Measurements from ENCODE around the gene ENPP3. TPM values are rescaled to one million over a fixed set of nuclear protein-coding genes. Genes with fewer than 3 reads are reported as not detected.

ENPP3 gene
- total and polyA plus RNA-seq, 2 experiments from 2014 or later, result 0.98 to 2.7 TPM

GRCh38 chr6:131787766-131788712, 150.9 kb downstream of the ENPP3 start:
- H3K4me2 ChIP-seq, result no peak overlapping the region
- no peak overlapping the region for H3K27ac ChIP-seq
- H3K4me1 ChIP-seq (ENCODE audit: insufficient read depth), result peaks cover 3% of the 10 kb centered on the region

DNA sequence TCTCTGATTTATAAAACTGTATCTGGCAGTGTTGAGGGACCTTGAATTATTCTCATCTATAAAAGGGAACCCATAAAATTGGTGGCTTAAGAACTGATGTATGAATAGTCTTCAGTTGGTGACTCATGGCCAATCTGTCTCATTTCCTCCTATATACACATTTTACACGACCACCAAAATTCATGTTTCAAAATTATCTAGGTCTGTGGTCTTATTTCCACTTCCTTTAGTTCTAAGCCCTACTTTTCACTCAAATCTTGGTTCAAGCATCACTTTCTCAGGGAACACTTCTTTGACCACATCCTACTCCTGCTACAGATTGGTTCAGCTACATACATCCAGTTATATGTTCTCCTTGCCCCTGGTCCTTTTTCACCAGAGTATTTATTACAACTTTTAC, 152.1 kb downstream of the ENPP3 start:
- Histone ChIP-seq H3K9me2 (replicated peaks; ENCODE audit: insufficient read depth) (no peaks in the 10 kb centered on the region), H3K27me3 (no peaks in the 10 kb centered on the region), H3K4me1 (ENCODE audit: insufficient read depth) (peaks cover 3% of the 10 kb centered on the region), H3K27ac (no peak overlapping the region), H3K79me2 (no peaks in the 10 kb centered on the region), H2AFZ (no peak overlapping the region), H4K20me1 (ENCODE audit: insufficient read depth, poor library complexity, severe bottlenecking) (no peaks in the 10 kb centered on the region), H3K4me2 (no peak overlapping the region), H3K4me3 (no peak overlapping the region), H3K36me3 (replicated peaks; ENCODE audit: insufficient read depth, low read depth) (no peaks in the 10 kb centered on the region), H3K9me3 (ENCODE audit: low read depth) (no peaks in the 10 kb centered on the region)
- DNase-seq (ENCODE audit: low spot score), result no peak
- WGBS (ENCODE audit: low lambda C conversion rate, missing lambda C conversion rate), result 56% methylated on average over 1 of the region's 1 CpG
- TF ChIP-seq EZH2 (IDR thresholded peaks at IDR 0.05; ENCODE audit: borderline replicate concordance) (no peak), EZH2phosphoT487 (IDR thresholded peaks at IDR 0.05; ENCODE audit: low read depth, severe bottlenecking, unreplicated experiment) (no peak), CTCF (IDR thresholded peaks at IDR 0.05; ENCODE audit: poor library complexity) (no peak)

More at GRCh38 chr6:131787766-131788712, 150.9 kb downstream of the ENPP3 start:
- no peaks in the 10 kb centered on the region for H3K36me3 ChIP-seq (replicated peaks; ENCODE audit: insufficient read depth, low read depth)
- no peaks in the 10 kb centered on the region for H3K9me2 ChIP-seq (replicated peaks; ENCODE audit: insufficient read depth)
- 71% methylated on average over 8 of the region's 8 CpGs for WGBS (ENCODE audit: low lambda C conversion rate, missing lambda C conversion rate)
- H3K27me3 ChIP-seq, result no peaks in the 10 kb centered on the region
- peak; percentile 39 for TF ChIP-seq CTCF (IDR thresholded peaks at IDR 0.05; ENCODE audit: poor library complexity)
- no peak for TF ChIP-seq EZH2 (IDR thresholded peaks at IDR 0.05; ENCODE audit: borderline replicate concordance)
- no peak overlapping the region for H3K4me3 ChIP-seq
- no peaks in the 10 kb centered on the region for H3K79me2 ChIP-seq
- DNase-seq (ENCODE audit: low spot score), result peak; percentile 37
- no peak overlapping the region for H2AFZ ChIP-seq
- H4K20me1 ChIP-seq (ENCODE audit: insufficient read depth, poor library complexity, severe bottlenecking), result no peaks in the 10 kb centered on the region
- H3K9me3 ChIP-seq (ENCODE audit: low read depth), result no peaks in the 10 kb centered on the region

DNA sequence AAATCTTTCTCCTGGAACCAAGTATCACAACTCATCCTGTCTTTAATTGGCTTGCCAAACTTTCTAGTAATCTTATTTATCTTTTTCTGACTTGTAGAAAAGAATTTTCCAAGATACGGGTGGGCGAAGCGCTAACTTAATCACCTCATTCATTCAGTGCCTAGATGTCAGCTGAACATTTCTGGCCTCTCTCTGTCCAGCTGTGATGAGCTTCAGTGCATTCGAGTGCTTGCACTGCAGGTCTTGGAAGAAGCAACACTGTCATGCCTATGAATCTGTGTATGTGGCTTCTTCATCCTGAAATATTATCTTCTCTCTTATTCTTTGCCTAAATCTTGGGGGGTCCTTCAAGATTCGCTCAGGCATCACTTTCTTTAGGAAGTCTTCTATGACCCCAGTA, 154.4 kb downstream of the ENPP3 start:
- no peaks in the 10 kb centered on the region for H3K36me3 ChIP-seq (replicated peaks; ENCODE audit: insufficient read depth, low read depth)
- H3K27ac ChIP-seq, result no peak overlapping the region
- H3K4me1 ChIP-seq (ENCODE audit: insufficient read depth), result peaks cover 3% of the 10 kb centered on the region
- no peak for TF ChIP-seq EZH2 (IDR thresholded peaks at IDR 0.05; ENCODE audit: borderline replicate concordance)
- TF ChIP-seq EZH2phosphoT487 (IDR thresholded peaks at IDR 0.05; ENCODE audit: low read depth, severe bottlenecking, unreplicated experiment), result no peak
- no peak for TF ChIP-seq CTCF (IDR thresholded peaks at IDR 0.05; ENCODE audit: poor library complexity)
- no peaks in the 10 kb centered on the region for H4K20me1 ChIP-seq (ENCODE audit: insufficient read depth, poor library complexity, severe bottlenecking)
- H3K4me3 ChIP-seq, result no peak overlapping the region
- no peak for DNase-seq (ENCODE audit: low spot score)
- WGBS (ENCODE audit: low lambda C conversion rate, missing lambda C conversion rate), result 81% methylated on average over 5 of the region's 5 CpGs
- no peaks in the 10 kb centered on the region for H3K9me3 ChIP-seq (ENCODE audit: low read depth)
- no peak overlapping the region for H3K4me2 ChIP-seq
- H3K9me2 ChIP-seq (replicated peaks; ENCODE audit: insufficient read depth), result no peaks in the 10 kb centered on the region
- H3K27me3 ChIP-seq, result no peaks in the 10 kb centered on the region
- no peak overlapping the region for H2AFZ ChIP-seq
- H3K79me2 ChIP-seq, result no peaks in the 10 kb centered on the region

Data from hepatocyte (in vitro differentiated cells).